ENCODE measurements around the gene KDM5A. TPM values are rescaled to one million over a fixed set of nuclear protein-coding genes. Genes with fewer than 3 reads are reported as not detected.

Gene KDM5A
- total RNA-seq, 1 donor from 2014 or later, result 28.2 TPM

DNA sequence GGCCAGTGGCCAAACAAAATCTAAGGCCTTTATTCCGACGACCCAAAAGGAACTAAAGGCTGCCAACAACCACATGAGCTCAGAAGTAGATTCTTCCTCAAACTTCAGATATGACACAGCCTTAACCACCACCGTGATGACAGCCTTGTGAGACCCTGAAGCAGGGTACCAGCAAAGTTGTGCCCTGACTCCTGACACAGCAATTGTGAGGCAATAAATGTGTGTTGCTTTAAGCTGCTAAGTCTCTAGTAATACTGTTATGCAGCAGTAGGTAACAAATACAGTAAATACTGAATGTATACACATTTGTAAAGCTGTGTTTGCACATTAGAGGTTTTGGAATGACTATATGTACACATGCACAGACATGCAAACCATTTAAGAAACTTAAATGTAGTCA is 115.7 kb downstream of the KDM5A start:
- Histone ChIP-seq H3K4me3 (no peak overlapping the region), H3K4me1 (peaks cover 14% of the 10 kb centered on the region), H3K27ac (replicated peaks) (no peak overlapping the region), H3K27me3 (ENCODE audit: low read depth) (no peaks in the 10 kb centered on the region), H3K9me3 (replicated peaks) (no peaks in the 10 kb centered on the region), H3K36me3 (peaks cover 2% of the 10 kb centered on the region)
- TF ChIP-seq, protein P1, sequence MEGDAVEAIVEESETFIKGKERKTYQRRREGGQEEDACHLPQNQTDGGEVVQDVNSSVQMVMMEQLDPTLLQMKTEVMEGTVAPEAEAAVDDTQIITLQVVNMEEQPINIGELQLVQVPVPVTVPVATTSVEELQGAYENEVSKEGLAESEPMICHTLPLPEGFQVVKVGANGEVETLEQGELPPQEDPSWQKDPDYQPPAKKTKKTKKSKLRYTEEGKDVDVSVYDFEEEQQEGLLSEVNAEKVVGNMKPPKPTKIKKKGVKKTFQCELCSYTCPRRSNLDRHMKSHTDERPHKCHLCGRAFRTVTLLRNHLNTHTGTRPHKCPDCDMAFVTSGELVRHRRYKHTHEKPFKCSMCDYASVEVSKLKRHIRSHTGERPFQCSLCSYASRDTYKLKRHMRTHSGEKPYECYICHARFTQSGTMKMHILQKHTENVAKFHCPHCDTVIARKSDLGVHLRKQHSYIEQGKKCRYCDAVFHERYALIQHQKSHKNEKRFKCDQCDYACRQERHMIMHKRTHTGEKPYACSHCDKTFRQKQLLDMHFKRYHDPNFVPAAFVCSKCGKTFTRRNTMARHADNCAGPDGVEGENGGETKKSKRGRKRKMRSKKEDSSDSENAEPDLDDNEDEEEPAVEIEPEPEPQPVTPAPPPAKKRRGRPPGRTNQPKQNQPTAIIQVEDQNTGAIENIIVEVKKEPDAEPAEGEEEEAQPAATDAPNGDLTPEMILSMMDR (IDR thresholded peaks at IDR 0.05; ENCODE audit: borderline replicate concordance), result no peak
- intact Hi-C loops (cut with micrococcal nuclease), result no loop called here
- no peak for DNase-seq

DNA sequence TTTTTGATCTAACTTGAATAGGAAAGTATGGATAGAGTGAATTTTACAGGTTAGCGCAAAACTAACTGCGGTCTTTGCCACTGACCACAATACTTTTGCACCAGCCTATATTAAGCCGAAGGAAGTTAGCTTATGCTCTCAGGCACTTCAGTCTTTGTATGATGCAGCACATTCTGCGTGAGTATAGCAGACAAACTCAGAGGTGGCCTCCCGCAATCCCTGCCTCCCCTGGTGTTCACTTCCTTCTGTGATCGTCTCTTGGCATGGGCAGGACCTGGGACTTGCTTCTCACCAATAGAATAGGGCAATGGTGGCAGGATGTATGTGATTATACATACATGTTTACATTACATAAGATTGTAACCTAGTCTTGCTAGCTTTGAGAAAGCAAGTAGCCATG is 116.2 kb downstream of the KDM5A start:
- TF ChIP-seq, protein P1 (IDR thresholded peaks at IDR 0.05; ENCODE audit: borderline replicate concordance), result no peak
- intact Hi-C loops (cut with micrococcal nuclease), result no loop called here

DNA sequence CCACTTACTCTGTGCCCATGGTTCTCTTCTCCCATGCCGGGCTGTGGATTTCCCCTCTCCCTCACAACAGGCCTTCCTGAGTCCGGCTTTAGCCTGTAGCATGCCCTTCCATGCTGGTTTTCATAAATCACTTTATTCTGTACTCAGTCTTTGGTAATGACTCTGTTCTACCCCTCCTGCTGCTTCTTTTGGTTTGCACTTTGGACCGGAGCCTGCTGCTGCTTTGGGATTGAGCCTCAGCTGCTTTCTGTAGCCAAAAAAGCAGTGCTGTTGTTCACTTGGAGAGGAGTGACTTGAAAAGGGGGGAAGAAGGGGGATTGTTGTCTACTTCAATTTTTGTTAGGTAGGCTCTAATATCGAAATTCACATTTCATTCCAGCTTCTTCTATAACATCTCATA is 118.0 kb downstream of the KDM5A start:
- intact Hi-C loops (cut with micrococcal nuclease), result no loop called here
- H3K27me3 ChIP-seq (ENCODE audit: low read depth), result no peaks in the 10 kb centered on the region
- no peak overlapping the region for H3K4me3 ChIP-seq
- H3K36me3 ChIP-seq, result no peaks in the 10 kb centered on the region
- peaks cover 29% of the 10 kb centered on the region for H3K4me1 ChIP-seq
- DNase-seq, result no peak
- H3K9me3 ChIP-seq (replicated peaks), result no peaks in the 10 kb centered on the region
- no peak overlapping the region for H3K27ac ChIP-seq (replicated peaks)
- TF ChIP-seq, protein P1 (IDR thresholded peaks at IDR 0.05; ENCODE audit: borderline replicate concordance), result no peak

More for the DNA sequence above, 116.2 kb downstream of the KDM5A start:
- DNase-seq, result no peak
- Histone ChIP-seq H3K4me1 (peaks cover 18% of the 10 kb centered on the region), H3K4me3 (no peak overlapping the region), H3K36me3 (no peaks in the 10 kb centered on the region), H3K27me3 (ENCODE audit: low read depth) (no peaks in the 10 kb centered on the region), H3K9me3 (replicated peaks) (no peaks in the 10 kb centered on the region), H3K27ac (replicated peaks) (no peak overlapping the region)

DNA sequence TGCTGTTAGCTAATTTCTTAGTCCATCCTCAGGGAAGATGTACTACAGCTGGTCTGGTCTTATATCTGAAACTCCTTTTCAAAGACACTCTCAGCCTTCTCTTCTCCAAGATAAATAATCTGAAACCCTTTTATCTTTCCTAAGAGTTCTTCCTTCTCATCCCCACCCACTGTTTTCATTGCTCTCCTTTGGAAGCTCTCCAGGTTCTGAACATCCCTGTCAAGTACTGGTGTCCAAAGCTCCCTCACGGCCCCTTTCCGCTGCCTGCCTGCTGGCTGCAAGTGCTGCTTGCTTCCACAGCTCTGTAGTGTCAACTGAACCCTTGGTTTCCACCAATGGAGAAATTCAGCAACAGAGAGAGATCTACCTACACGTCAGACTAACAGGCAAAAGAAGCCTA is 119.9 kb downstream of the KDM5A start:
- no peak for DNase-seq
- intact Hi-C loops (cut with micrococcal nuclease), result no loop called here
- TF ChIP-seq, protein P1 (IDR thresholded peaks at IDR 0.05; ENCODE audit: borderline replicate concordance), result no peak
- no peak overlapping the region for H3K4me3 ChIP-seq
- H3K36me3 ChIP-seq, result no peaks in the 10 kb centered on the region
- no peaks in the 10 kb centered on the region for H3K27me3 ChIP-seq (ENCODE audit: low read depth)
- no peak overlapping the region for H3K27ac ChIP-seq (replicated peaks)
- no peaks in the 10 kb centered on the region for H3K9me3 ChIP-seq (replicated peaks)
- H3K4me1 ChIP-seq, result peaks cover 29% of the 10 kb centered on the region

DNA sequence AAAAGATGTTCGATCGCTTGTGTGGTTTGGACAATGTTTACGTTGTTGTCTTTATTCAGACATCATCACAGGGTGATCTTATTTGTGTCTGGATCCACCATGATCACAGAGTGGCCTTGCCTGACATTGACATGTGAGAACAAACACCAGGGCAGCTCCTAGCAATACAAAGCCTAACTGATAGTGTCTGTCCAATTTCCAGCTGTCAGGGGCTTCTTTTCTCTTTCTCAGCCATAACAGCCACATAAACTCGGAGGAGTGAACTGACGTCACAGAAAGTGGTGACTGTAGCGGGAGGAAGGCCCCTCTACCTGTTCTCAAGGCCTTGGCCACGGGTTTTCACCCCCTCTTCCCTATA is 120.7 kb downstream of the KDM5A start:
- Histone ChIP-seq H3K27me3 (ENCODE audit: low read depth) (no peaks in the 10 kb centered on the region), H3K9me3 (replicated peaks) (no peaks in the 10 kb centered on the region), H3K36me3 (no peaks in the 10 kb centered on the region), H3K27ac (replicated peaks) (no peak overlapping the region), H3K4me3 (no peak overlapping the region), H3K4me1 (peaks cover 29% of the 10 kb centered on the region)
- no peak for DNase-seq
- intact Hi-C loops (cut with micrococcal nuclease), result no loop called here
- TF ChIP-seq, protein P1 (IDR thresholded peaks at IDR 0.05; ENCODE audit: borderline replicate concordance), result no peak

Measured in left ventricle myocardium inferior (tissue), 1 donor.